Measurements from ENCODE around the gene SNTB2. TPM values are rescaled to one million over a fixed set of nuclear protein-coding genes. Genes with fewer than 3 reads are reported as not detected.
"Not testable (repeated sequence)": the region's sequence is repeated elsewhere in the genome, so short reads cannot be mapped to it uniquely, and the experiment has no call there.

Gene SNTB2
- 39.5 and 63.3 TPM in 2 replicates for total RNA-seq
- polyA plus RNA-seq = 45.3 and 51.8 TPM in 2 replicates
- 19.3 and 26.0 TPM in 2 replicates for polyA plus RNA-seq (2012)
- polyA minus RNA-seq (ENCODE audit: low replicate concordance) = 93.2 and 146 TPM in 2 replicates

- Histone ChIP-seq H4K20me1 (ENCODE audit: control insufficient read depth, extremely low read depth, insufficient read depth, low read length) (no peaks in the 10 kb centered on the region), H3K9me3 (ENCODE audit: control insufficient read depth, insufficient read depth, low read depth, low read length) (no peaks in the 10 kb centered on the region), H3K4me1 (ENCODE audit: control insufficient read depth, extremely low read depth, insufficient read depth, low read length) (peaks cover 14% of the 10 kb centered on the region), H3K36me3 (ENCODE audit: control insufficient read depth, insufficient read depth, low read length) (no peaks in the 10 kb centered on the region), H3K27ac (ENCODE audit: insufficient read depth, low read length) (peak within 1 kb of the TSS; percentile 64), H3K79me2 (ENCODE audit: control insufficient read depth, insufficient read depth, low read length) (peaks cover 42% of the 10 kb centered on the region), H2AFZ (ENCODE audit: low read length) (peak within 1 kb of the TSS; percentile 65), H3K4me3 (replicated peaks in 1 of 4; ENCODE audit: control extremely low read depth in 1 of 4, insufficient read depth in 1 of 4, low read depth in 3 of 4, low read length in 4 of 4) (peak within 1 kb of the TSS; percentile 76 to 91 (median 80)), H3K27me3 (ENCODE audit: control insufficient read depth, insufficient read depth, low read length) (no peaks in the 10 kb centered on the region), H3K9ac (ENCODE audit: insufficient read depth, low read length) (peak within 1 kb of the TSS; percentile 78), H3K4me2 (ENCODE audit: extremely low read depth, insufficient read depth, low read length) (peak within 1 kb of the TSS; percentile 86)
- TF ChIP-seq CTCF (conservative IDR thresholded peaks at IDR 0.05 in 1 of 2, IDR thresholded peaks at IDR 0.05 in 1 of 2; ENCODE audit: low read depth in 1 of 2, low read length in 2 of 2) = no peak
- DNase-seq (ENCODE audit: low read depth in 2 of 2) = peak; percentile 84 to 85
These were observed at the start of gene SNTB2 for GRCh38 chr16:69186642-69187445. Gene SNTB2, plus strand, starts transcription at chr16:69187164. Its CDS starts 3 bp downstream, at chr16:69187167.

- Histone ChIP-seq H4K20me1 (ENCODE audit: control insufficient read depth, extremely low read depth, insufficient read depth, low read length) (no peaks in the 10 kb centered on the region), H3K27ac (ENCODE audit: insufficient read depth, low read length) (no peak overlapping the region), H3K9ac (ENCODE audit: insufficient read depth, low read length) (no peak overlapping the region), H3K79me2 (ENCODE audit: control insufficient read depth, insufficient read depth, low read length) (peaks cover 33% of the 10 kb centered on the region), H3K27me3 (ENCODE audit: control insufficient read depth, insufficient read depth, low read length) (no peaks in the 10 kb centered on the region), H3K4me1 (ENCODE audit: control insufficient read depth, extremely low read depth, insufficient read depth, low read length) (peaks cover 2% of the 10 kb centered on the region), H3K9me3 (ENCODE audit: control insufficient read depth, insufficient read depth, low read depth, low read length) (no peaks in the 10 kb centered on the region), H3K4me3 (replicated peaks in 1 of 4; ENCODE audit: control extremely low read depth in 1 of 4, insufficient read depth in 1 of 4, low read depth in 3 of 4, low read length in 4 of 4) (no peak overlapping the region), H3K4me2 (ENCODE audit: extremely low read depth, insufficient read depth, low read length) (no peak overlapping the region), H3K36me3 (ENCODE audit: control insufficient read depth, insufficient read depth, low read length) (peaks cover 21% of the 10 kb centered on the region), H2AFZ (ENCODE audit: low read length) (no peak overlapping the region)
- TF ChIP-seq CTCF (conservative IDR thresholded peaks at IDR 0.05 in 1 of 2, IDR thresholded peaks at IDR 0.05 in 1 of 2; ENCODE audit: low read depth in 1 of 2, low read length in 2 of 2) = no peak
- no peak for TF ChIP-seq EZH2 (IDR thresholded peaks at IDR 0.05; ENCODE audit: low read length, missing control alignments)
- DNase-seq (ENCODE audit: low read depth in 2 of 2) = no peak
These were observed 48.4 kb upstream of the SNTB2 start for GRCh38 chr16:69138608-69139007.

- H3K4me3 ChIP-seq (replicated peaks in 1 of 4; ENCODE audit: control extremely low read depth in 1 of 4, insufficient read depth in 1 of 4, low read depth in 3 of 4, low read length in 4 of 4); DNase-seq (ENCODE audit: low read depth in 2 of 2); H3K4me1 ChIP-seq (ENCODE audit: control insufficient read depth, extremely low read depth, insufficient read depth, low read length); H4K20me1 ChIP-seq (ENCODE audit: control insufficient read depth, extremely low read depth, insufficient read depth, low read length); H2AFZ ChIP-seq (ENCODE audit: low read length); H3K27ac ChIP-seq (ENCODE audit: insufficient read depth, low read length); H3K9ac ChIP-seq (ENCODE audit: insufficient read depth, low read length); H3K27me3 ChIP-seq (ENCODE audit: control insufficient read depth, insufficient read depth, low read length); H3K9me3 ChIP-seq (ENCODE audit: control insufficient read depth, insufficient read depth, low read depth, low read length); H3K4me2 ChIP-seq (ENCODE audit: extremely low read depth, insufficient read depth, low read length): not testable (repeated sequence)
- Histone ChIP-seq H3K79me2 (ENCODE audit: control insufficient read depth, insufficient read depth, low read length) (peaks cover 24% of the 10 kb centered on the region), H3K36me3 (ENCODE audit: control insufficient read depth, insufficient read depth, low read length) (peaks cover 21% of the 10 kb centered on the region)
These were observed 47.5 kb upstream of the SNTB2 start for GRCh38 chr16:69139464-69139863.
